Activated CD4-positive, alpha-beta T cell treated with anti-CD3 and anti-CD28 coated beads, Interleukin-2, amount 10 ng/mL, durations not matched to agents 24 days and 14 days (primary cell): Measurements from ENCODE around the gene RUNX2. TPM values are rescaled to one million over a fixed set of nuclear protein-coding genes. Genes with fewer than 3 reads are reported as not detected.

Experiments used
- DNase-seq: peaks from one replicate; pipeline ENCODE4 v3.0.0; 2022
- H3K27ac Mint-ChIP-seq: one replicate; pipeline ENCODE4 v1.8.0; 2022; ENCODE audit warnings: mild to moderate bottlenecking, mixed read lengths
- H3K27me3 Mint-ChIP-seq: one replicate; pipeline ENCODE4 v1.8.0; 2022; ENCODE audit warnings: mixed read lengths
- H3K36me3 Mint-ChIP-seq: one replicate; pipeline ENCODE4 v1.8.0; 2022; ENCODE audit warnings: low read depth, mild to moderate bottlenecking, mixed read lengths
- H3K4me1 Mint-ChIP-seq: one replicate; pipeline ENCODE4 v1.8.0; 2021; ENCODE audit warnings: mixed read lengths
- H3K4me3 Mint-ChIP-seq: one replicate; pipeline ENCODE4 v1.8.0; 2022; ENCODE audit warnings: mild to moderate bottlenecking, moderate library complexity, mixed read lengths
- H3K9me3 Mint-ChIP-seq: one replicate; pipeline ENCODE4 v1.8.0; 2021; ENCODE audit warnings: mixed read lengths
- intact Hi-C: fragments of 100-400 bp; cut with micrococcal nuclease; formaldehyde crosslinking; loops from one replicate; pipeline ENCODE4 v1.15.1; 2023
- total RNA-seq: library from RNA; stranded (reverse); gene quantifications from 2 replicates; pipeline ENCODE4 v1.2.3, GENCODE V29; 2022

RUNX2 gene
- total RNA-seq, 1 donor from 2014 or later, result 17.1 TPM

GRCh38 chr6:45470131-45470738 lies 142.1 kb downstream of the RUNX2 start:
- no peaks in the 10 kb centered on the region for H3K9me3 Mint-ChIP-seq
- intact Hi-C loops, result no loop called here
- H3K36me3 Mint-ChIP-seq, result peaks cover 41% of the 10 kb centered on the region
- no peak overlapping the region for H3K27ac Mint-ChIP-seq
- no peak for DNase-seq
- H3K4me3 Mint-ChIP-seq, result no peak overlapping the region
- H3K4me1 Mint-ChIP-seq, result peaks cover 32% of the 10 kb centered on the region
- no peaks in the 10 kb centered on the region for H3K27me3 Mint-ChIP-seq

- intact Hi-C loops, result no loop called here
- Mint-ChIP-seq H3K4me3 (no peak overlapping the region), H3K27ac (no peak overlapping the region), H3K4me1 (peaks cover 32% of the 10 kb centered on the region), H3K27me3 (no peaks in the 10 kb centered on the region), H3K36me3 (peaks cover 35% of the 10 kb centered on the region), H3K9me3 (no peaks in the 10 kb centered on the region)
- no peak for DNase-seq
These were observed 144.3 kb downstream of the RUNX2 start for GRCh38 chr6:45472382-45472781.

- peak overlapping the region; percentile 38 for H3K27ac Mint-ChIP-seq
- H3K4me3 Mint-ChIP-seq, result no peak overlapping the region
- DNase-seq, result no peak
- no peaks in the 10 kb centered on the region for H3K9me3 Mint-ChIP-seq
- no peaks in the 10 kb centered on the region for H3K27me3 Mint-ChIP-seq
- intact Hi-C loops, result no loop called here
- peaks cover 28% of the 10 kb centered on the region for H3K36me3 Mint-ChIP-seq
- H3K4me1 Mint-ChIP-seq, result peaks cover 26% of the 10 kb centered on the region
These were observed 145.2 kb downstream of the RUNX2 start for GRCh38 chr6:45473121-45473993.

GRCh38 chr6:45474376-45474775 lies 146.2 kb downstream of the RUNX2 start:
- Mint-ChIP-seq H3K9me3 (no peaks in the 10 kb centered on the region), H3K4me1 (peaks cover 23% of the 10 kb centered on the region), H3K27me3 (no peaks in the 10 kb centered on the region), H3K4me3 (no peak overlapping the region), H3K27ac (peak overlapping the region; percentile 5), H3K36me3 (peaks cover 24% of the 10 kb centered on the region)
- intact Hi-C loops, result no loop called here
- DNase-seq, result no peak

GRCh38 chr6:45476341-45476740 lies 148.2 kb downstream of the RUNX2 start:
- Mint-ChIP-seq H3K27ac (no peak overlapping the region), H3K4me1 (peaks cover 25% of the 10 kb centered on the region), H3K4me3 (no peak overlapping the region), H3K9me3 (no peaks in the 10 kb centered on the region), H3K36me3 (peaks cover 18% of the 10 kb centered on the region), H3K27me3 (no peaks in the 10 kb centered on the region)
- intact Hi-C loops, result loop anchor here (5.0 kb wide), 1 partner anchor 446 kb away; no protein-coding TSS in a partner anchor
- no peak for DNase-seq

GRCh38 chr6:45477278-45477677 lies 149.1 kb downstream of the RUNX2 start:
- Mint-ChIP-seq H3K9me3 (no peaks in the 10 kb centered on the region), H3K4me3 (no peak overlapping the region), H3K27ac (no peak overlapping the region), H3K4me1 (peaks cover 23% of the 10 kb centered on the region), H3K27me3 (no peaks in the 10 kb centered on the region), H3K36me3 (peaks cover 13% of the 10 kb centered on the region)
- DNase-seq, result no peak
- intact Hi-C loops, result loop anchor here (5.0 kb wide), 1 partner anchor 445 kb away; no protein-coding TSS in a partner anchor

GRCh38 chr6:45477790-45478189 lies 149.7 kb downstream of the RUNX2 start:
- no peak for DNase-seq
- intact Hi-C loops, result loop anchor here (2.0 to 5.0 kb wide), 4 partner anchors 41 to 445 kb away; no protein-coding TSS in a partner anchor
- H3K4me1 Mint-ChIP-seq, result peaks cover 20% of the 10 kb centered on the region

GRCh38 chr6:45478240-45478639 lies 150.1 kb downstream of the RUNX2 start:
- peaks cover 9% of the 10 kb centered on the region for H3K36me3 Mint-ChIP-seq
- H3K9me3 Mint-ChIP-seq, result no peaks in the 10 kb centered on the region
- intact Hi-C loops, result loop anchor here (2.0 to 5.0 kb wide), 4 partner anchors 41 to 444 kb away; no protein-coding TSS in a partner anchor
- no peak overlapping the region for H3K4me3 Mint-ChIP-seq
- H3K27ac Mint-ChIP-seq, result no peak overlapping the region
- no peak for DNase-seq
- no peaks in the 10 kb centered on the region for H3K27me3 Mint-ChIP-seq
- H3K4me1 Mint-ChIP-seq, result peaks cover 18% of the 10 kb centered on the region

More at GRCh38 chr6:45477790-45478189, 149.7 kb downstream of the RUNX2 start:
- H3K27me3 Mint-ChIP-seq, result no peaks in the 10 kb centered on the region
- no peak overlapping the region for H3K27ac Mint-ChIP-seq
- H3K9me3 Mint-ChIP-seq, result no peaks in the 10 kb centered on the region
- H3K4me3 Mint-ChIP-seq, result no peak overlapping the region
- peaks cover 9% of the 10 kb centered on the region for H3K36me3 Mint-ChIP-seq

- intact Hi-C loops, result loop anchor here (2.0 to 10.0 kb wide), 6 partner anchors 43 to 442 kb away; no protein-coding TSS in a partner anchor
- H3K27me3 Mint-ChIP-seq, result no peaks in the 10 kb centered on the region
- DNase-seq, result no peak
- H3K4me3 Mint-ChIP-seq, result no peak overlapping the region
- peaks cover 15% of the 10 kb centered on the region for H3K36me3 Mint-ChIP-seq
- H3K27ac Mint-ChIP-seq, result no peak overlapping the region
- peaks cover 22% of the 10 kb centered on the region for H3K4me1 Mint-ChIP-seq
- H3K9me3 Mint-ChIP-seq, result peaks cover 6% of the 10 kb centered on the region
These were observed 152.0 kb downstream of the RUNX2 start for GRCh38 chr6:45479834-45480751.

- H3K27me3 Mint-ChIP-seq, result no peaks in the 10 kb centered on the region
- peaks cover 15% of the 10 kb centered on the region for H3K36me3 Mint-ChIP-seq
- peaks cover 22% of the 10 kb centered on the region for H3K4me1 Mint-ChIP-seq
- DNase-seq, result no peak
- H3K4me3 Mint-ChIP-seq, result no peak overlapping the region
- no peak overlapping the region for H3K27ac Mint-ChIP-seq
- intact Hi-C loops, result loop anchor here (10.0 kb wide), 2 partner anchors 114 to 324 kb away; no protein-coding TSS in a partner anchor
- H3K9me3 Mint-ChIP-seq, result peaks cover 6% of the 10 kb centered on the region
These were observed 152.8 kb downstream of the RUNX2 start for GRCh38 chr6:45480752-45481415.

- Mint-ChIP-seq H3K36me3 (peaks cover 21% of the 10 kb centered on the region), H3K27me3 (no peaks in the 10 kb centered on the region), H3K9me3 (peaks cover 9% of the 10 kb centered on the region), H3K4me1 (peaks cover 35% of the 10 kb centered on the region), H3K27ac (no peak overlapping the region), H3K4me3 (no peak overlapping the region)
- DNase-seq, result no peak
- intact Hi-C loops, result loop anchor here (10.0 kb wide), 2 partner anchors 112 to 322 kb away; no protein-coding TSS in a partner anchor
These were observed 154.9 kb downstream of the RUNX2 start for GRCh38 chr6:45483021-45483420.

- H3K27ac Mint-ChIP-seq, result no peak overlapping the region
- no peak overlapping the region for H3K4me3 Mint-ChIP-seq
- peaks cover 22% of the 10 kb centered on the region for H3K36me3 Mint-ChIP-seq
- peaks cover 10% of the 10 kb centered on the region for H3K9me3 Mint-ChIP-seq
- intact Hi-C loops, result loop anchor here (10.0 kb wide), 2 partner anchors 111 to 321 kb away; no protein-coding TSS in a partner anchor
- DNase-seq, result no peak
- H3K27me3 Mint-ChIP-seq, result no peaks in the 10 kb centered on the region
- H3K4me1 Mint-ChIP-seq, result peaks cover 39% of the 10 kb centered on the region
These were observed 155.4 kb downstream of the RUNX2 start for GRCh38 chr6:45483501-45483900.

- no peak overlapping the region for H3K27ac Mint-ChIP-seq
- H3K36me3 Mint-ChIP-seq, result peaks cover 22% of the 10 kb centered on the region
- H3K4me1 Mint-ChIP-seq, result peaks cover 42% of the 10 kb centered on the region
- no peaks in the 10 kb centered on the region for H3K27me3 Mint-ChIP-seq
- no peak for DNase-seq
- no peak overlapping the region for H3K4me3 Mint-ChIP-seq
- intact Hi-C loops, result loop anchor here (5.0 to 10.0 kb wide), 3 partner anchors 108 to 318 kb away; no protein-coding TSS in a partner anchor
- peaks cover 13% of the 10 kb centered on the region for H3K9me3 Mint-ChIP-seq
These were observed 158.6 kb downstream of the RUNX2 start for GRCh38 chr6:45486736-45487135.
